CD14-positive monocyte (primary cell): ENCODE measurements around the gene VASH1. TPM values are rescaled to one million over a fixed set of nuclear protein-coding genes. Genes with fewer than 3 reads are reported as not detected.

ENCODE experiments used
- DNase-seq, 3 donors: peaks; one replicate each; pipeline ENCODE4 v3.0.0-alpha.2; 2011 to 2022
- H2AFZ ChIP-seq: 2 replicates; pipeline ENCODE4 v1.6.0; 2012; ENCODE audit warnings: mild to moderate bottlenecking, low read depth, low read length, inconsistent platforms; ENCODE audit not compliant: insufficient read depth, poor library complexity, severe bottlenecking
- H3K27ac ChIP-seq, 2 donors: 1 replicate in 1 of 2; 2 replicates in 1 of 2; pipeline ENCODE4 v1.5.1; 2012 to 2013; ENCODE audit warnings: low read length in 2 of 2, control low read depth in 1 of 2, inconsistent platforms in 1 of 2, low read depth in 1 of 2, mild to moderate bottlenecking in 1 of 2
- H3K27me3 ChIP-seq, 2 donors: one replicate each; pipeline versions ENCODE4 v1.6.0 to v1.6.1; 2011 to 2013; ENCODE audit warnings: low read length in 2 of 2; ENCODE audit not compliant: control insufficient read depth in 2 of 2, insufficient read depth in 2 of 2
- H3K36me3 ChIP-seq, 2 donors: replicated peaks in 1 of 2; 1 replicate in 1 of 2; 2 replicates in 1 of 2; pipeline versions ENCODE4 v1.5.1 to v1.6.1; 2012 to 2013; ENCODE audit warnings: low read length in 2 of 2, control low read depth in 1 of 2, inconsistent platforms in 1 of 2, mild to moderate bottlenecking in 1 of 2; ENCODE audit not compliant: insufficient read depth in 2 of 2, control insufficient read depth in 1 of 2
- H3K4me1 ChIP-seq, 2 donors: 1 replicate in 1 of 2; 2 replicates in 1 of 2; pipeline versions ENCODE4 v1.5.1 to v1.6.1; 2012 to 2013; ENCODE audit warnings: low read length in 2 of 2, control low read depth in 1 of 2, inconsistent platforms in 1 of 2, mild to moderate bottlenecking in 1 of 2, moderate library complexity in 1 of 2; ENCODE audit not compliant: insufficient read depth in 2 of 2, control insufficient read depth in 1 of 2
- H3K4me2 ChIP-seq: replicated peaks from 2 replicates; pipeline ENCODE3; 2012; ENCODE audit warnings: low read length, moderate library complexity, mild to moderate bottlenecking; ENCODE audit not compliant: poor library complexity, severe bottlenecking; ENCODE audit errors: extremely low read depth
- H3K4me3 ChIP-seq, 3 experiments: fragments of 200-600 bp in 1 of 3; sonication (generic) in 1 of 3; replicated peaks in 1 of 3; 1 replicate in 2 of 3; 2 replicates in 1 of 3; pipeline ENCODE4 v1.5.1; 2011 to 2013; ENCODE audit warnings: low read length in 3 of 3, mild to moderate bottlenecking in 3 of 3, control low read depth in 2 of 3, low read depth in 2 of 3, inconsistent platforms in 1 of 3, moderate library complexity in 1 of 3
- H3K79me2 ChIP-seq: 2 replicates; pipeline ENCODE4 v1.6.0; 2012; ENCODE audit warnings: mild to moderate bottlenecking, control low read depth, inconsistent platforms, low read length, moderate library complexity; ENCODE audit not compliant: insufficient read depth
- H3K9ac ChIP-seq: 2 replicates; pipeline ENCODE4 v1.6.0; 2017; ENCODE audit warnings: low read length, mild to moderate bottlenecking; ENCODE audit not compliant: insufficient read depth, poor library complexity, severe bottlenecking
- H3K9me3 ChIP-seq, 2 donors: replicated peaks in 1 of 2; 1 replicate in 1 of 2; 2 replicates in 1 of 2; pipeline versions ENCODE4 v1.5.1 to v1.6.1; 2012 to 2013; ENCODE audit warnings: low read length in 2 of 2, control low read depth in 1 of 2; ENCODE audit not compliant: control insufficient read depth in 1 of 2, insufficient read depth in 1 of 2
- H4K20me1 ChIP-seq: 2 replicates; pipeline ENCODE4 v1.6.0; 2012; ENCODE audit warnings: mild to moderate bottlenecking, low read length, control low read depth, moderate library complexity; ENCODE audit not compliant: insufficient read depth
- H3K27ac Mint-ChIP-seq, 7 donors: one replicate each; pipeline ENCODE4 v1.8.0; 2020; ENCODE audit warnings: mild to moderate bottlenecking in 7 of 7, mixed read lengths in 7 of 7, moderate library complexity in 6 of 7, inconsistent platforms in 2 of 7
- H3K27me3 Mint-ChIP-seq, 3 donors: one replicate each; pipeline ENCODE4 v1.8.0; 2021 to 2022; ENCODE audit warnings: low read depth in 3 of 3, mild to moderate bottlenecking in 3 of 3, mixed read lengths in 3 of 3, moderate library complexity in 3 of 3, inconsistent platforms in 1 of 3
- H3K36me3 Mint-ChIP-seq, 2 donors: one replicate each; pipeline ENCODE4 v1.8.0; 2020; ENCODE audit warnings: mixed read lengths in 2 of 2, inconsistent platforms in 1 of 2, mild to moderate bottlenecking in 1 of 2
- H3K4me1 Mint-ChIP-seq: one replicate; pipeline ENCODE4 v1.8.0; 2020; ENCODE audit warnings: mild to moderate bottlenecking, mixed read lengths
- H3K4me3 Mint-ChIP-seq, 2 donors: one replicate each; pipeline ENCODE4 v1.8.0; 2020; ENCODE audit warnings: mild to moderate bottlenecking in 2 of 2, mixed read lengths in 2 of 2, moderate library complexity in 1 of 2
- H3K9me3 Mint-ChIP-seq, 7 donors: one replicate each; pipeline ENCODE4 v1.8.0; 2020 to 2022; ENCODE audit warnings: mixed read lengths in 7 of 7, mild to moderate bottlenecking in 6 of 7, moderate library complexity in 6 of 7, inconsistent platforms in 2 of 7
- WGBS: methylation state at CpG from one replicate; pipeline ENCODE4 v1.1.5; 2013; ENCODE audit warnings: missing lambda C conversion rate; ENCODE audit not compliant: insufficient coverage; 5-methylcytosine and 5-hydroxymethylcytosine counted together
- intact Hi-C, 2 donors: fragments of 100-400 bp; cut with micrococcal nuclease; formaldehyde crosslinking; loops; one replicate each; pipeline versions ENCODE4 v1.15.0 to v1.15.1; 2023
- polyA plus RNA-seq, 3 donors: library from polyadenylated mRNA; depleted of rRNA in 1 of 3; unstranded in 2 of 3; stranded (reverse) in 1 of 3; fragments of 300-500 nt in 2 of 3; fragments of >200 nt in 1 of 3; fragmentation: Illumina TruSeq in 2 of 3; gene quantifications; 1 replicate in 2 of 3; 2 replicates in 1 of 3; pipeline ENCODE4 v1.2.3, GENCODE V29; 2012 to 2021
- TF ChIP-seq, protein P1 (sequence below): fragments of 200-600 bp; IDR thresholded peaks from one replicate; pipeline ENCODE4 v1.8.0; 2022; ENCODE audit warnings: antibody characterized with exemption, mild to moderate bottlenecking

Gene VASH1
- polyA plus RNA-seq, 3 donors: 2.5 to 10.5 (median 3.3) TPM

DNA sequence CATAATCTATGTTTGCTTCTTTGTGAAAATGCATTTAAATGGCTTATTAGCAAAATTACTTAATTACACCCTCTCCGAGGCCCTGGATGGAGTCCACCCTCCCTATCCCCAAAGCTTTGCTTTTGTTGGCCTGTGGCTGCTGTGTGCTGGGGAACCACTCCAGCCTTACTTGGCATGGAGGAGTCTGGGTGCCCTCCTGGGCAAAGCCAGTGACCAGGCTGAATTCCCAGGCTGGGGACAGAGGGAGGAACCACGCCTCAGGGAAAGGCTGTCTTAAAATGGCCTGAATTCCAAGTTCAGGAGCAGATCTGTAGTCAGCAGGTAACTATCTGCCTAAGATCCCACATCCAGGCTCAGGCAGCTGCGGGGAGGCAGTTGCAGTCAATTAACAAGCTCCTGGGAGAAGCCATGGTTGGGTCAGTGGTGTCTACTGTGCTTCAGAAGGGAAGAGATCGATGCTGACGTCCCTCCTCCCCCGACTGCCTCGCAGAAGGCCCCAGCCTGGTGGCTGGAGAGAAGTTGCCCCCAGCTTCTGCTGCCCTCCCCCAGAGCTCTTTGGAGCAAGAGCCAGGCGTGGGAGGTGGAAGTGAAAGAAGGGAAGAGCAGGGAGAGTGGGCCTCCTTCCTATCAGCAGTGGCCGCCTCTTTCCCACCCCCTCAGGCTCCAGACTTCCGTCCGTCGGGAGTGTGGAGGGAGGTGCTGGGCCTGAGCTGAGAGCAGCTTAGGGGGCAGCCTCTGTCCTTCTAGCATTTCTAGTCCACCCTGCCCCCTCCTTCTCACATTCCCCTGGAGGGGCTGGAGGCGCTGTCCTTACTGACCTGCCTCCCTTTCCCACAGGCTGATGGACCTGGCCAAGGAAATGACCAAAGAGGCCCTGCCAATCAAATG lies 11.3 kb downstream of the VASH1 start:
- whole genome bisulfite sequencing: 31% methylated on average over 7 of the region's 13 CpGs
- Mint-ChIP-seq H3K9me3 (peaks cover 0 to 2% (median 0%) of the 10 kb centered on the region in 7 donors), H3K27me3 (peaks cover 0 to 1% (median 0%) of the 10 kb centered on the region in 3 donors), H3K4me1 (peaks cover 82% of the 10 kb centered on the region), H3K27ac (peak overlapping the region; percentile 94 to 97 (median 96)), H3K36me3 (peaks cover 9 to 21% of the 10 kb centered on the region in 2 donors), H3K4me3 (peak overlapping the region; percentile 50 to 78)
- peak overlapping the region in 1 of 3 experiments; percentile 57 for H3K4me3 ChIP-seq
- peak; percentile 37 to 68 (median 45) for DNase-seq
- peaks cover 68 to 78% of the 10 kb centered on the region in 2 donors for H3K4me1 ChIP-seq
- H3K9me3 ChIP-seq: no peaks in the 10 kb centered on the region
- no peaks in the 10 kb centered on the region for H4K20me1 ChIP-seq
- H3K27me3 ChIP-seq: no peaks in the 10 kb centered on the region
- peak overlapping the region; percentile 67 for H2AFZ ChIP-seq
- H3K4me2 ChIP-seq: peak overlapping the region; percentile 65
- intact Hi-C loops: loop anchor here in 1 of 2 donors (5.0 kb wide), 1 partner anchor 50 kb away; no protein-coding TSS in a partner anchor
- H3K79me2 ChIP-seq: no peaks in the 10 kb centered on the region
- peak overlapping the region; percentile 55 for H3K9ac ChIP-seq
- H3K27ac ChIP-seq: peak overlapping the region; percentile 73 to 95
- TF ChIP-seq, protein P1, sequence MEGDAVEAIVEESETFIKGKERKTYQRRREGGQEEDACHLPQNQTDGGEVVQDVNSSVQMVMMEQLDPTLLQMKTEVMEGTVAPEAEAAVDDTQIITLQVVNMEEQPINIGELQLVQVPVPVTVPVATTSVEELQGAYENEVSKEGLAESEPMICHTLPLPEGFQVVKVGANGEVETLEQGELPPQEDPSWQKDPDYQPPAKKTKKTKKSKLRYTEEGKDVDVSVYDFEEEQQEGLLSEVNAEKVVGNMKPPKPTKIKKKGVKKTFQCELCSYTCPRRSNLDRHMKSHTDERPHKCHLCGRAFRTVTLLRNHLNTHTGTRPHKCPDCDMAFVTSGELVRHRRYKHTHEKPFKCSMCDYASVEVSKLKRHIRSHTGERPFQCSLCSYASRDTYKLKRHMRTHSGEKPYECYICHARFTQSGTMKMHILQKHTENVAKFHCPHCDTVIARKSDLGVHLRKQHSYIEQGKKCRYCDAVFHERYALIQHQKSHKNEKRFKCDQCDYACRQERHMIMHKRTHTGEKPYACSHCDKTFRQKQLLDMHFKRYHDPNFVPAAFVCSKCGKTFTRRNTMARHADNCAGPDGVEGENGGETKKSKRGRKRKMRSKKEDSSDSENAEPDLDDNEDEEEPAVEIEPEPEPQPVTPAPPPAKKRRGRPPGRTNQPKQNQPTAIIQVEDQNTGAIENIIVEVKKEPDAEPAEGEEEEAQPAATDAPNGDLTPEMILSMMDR: no peak
- no peaks in the 10 kb centered on the region for H3K36me3 ChIP-seq

DNA sequence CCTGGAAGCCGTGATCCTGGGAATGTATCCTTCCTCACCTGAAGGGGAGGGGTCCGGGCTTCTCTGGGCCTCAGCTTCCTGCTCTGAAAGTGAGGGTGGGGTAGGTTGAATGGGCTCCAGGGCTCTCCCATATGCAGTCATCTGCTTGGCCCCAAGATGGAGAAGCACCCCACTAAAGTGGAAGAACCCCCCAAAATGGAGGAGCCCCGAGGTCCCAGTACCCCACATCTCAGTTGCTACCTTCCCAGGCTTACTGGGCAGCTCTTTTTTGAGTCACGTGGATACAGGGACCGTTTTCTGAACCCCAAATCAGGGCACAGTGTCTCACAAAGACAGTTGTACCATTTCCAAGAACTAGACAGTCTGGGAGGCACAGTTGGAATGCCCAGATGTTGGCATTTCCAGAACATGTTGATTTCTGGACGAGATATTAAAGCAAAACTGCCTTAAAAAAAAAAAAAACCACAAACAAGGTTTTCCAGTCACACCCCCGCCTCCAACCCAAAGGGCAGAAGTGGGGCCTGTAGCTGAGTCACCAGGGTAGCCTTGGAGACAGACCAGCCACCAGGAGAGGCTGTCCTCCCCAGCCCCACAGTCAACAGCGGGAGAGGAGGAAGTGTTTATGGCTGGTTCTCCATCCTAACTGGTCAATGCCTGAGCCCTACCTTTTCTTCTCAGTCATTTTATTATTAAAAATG lies 12.1 kb downstream of the VASH1 start:
- Histone ChIP-seq H3K4me1 (peaks cover 62 to 77% of the 10 kb centered on the region in 2 donors), H3K36me3 (no peaks in the 10 kb centered on the region), H3K79me2 (no peaks in the 10 kb centered on the region), H3K27ac (peak overlapping the region; percentile 73 to 95), H3K9me3 (no peaks in the 10 kb centered on the region), H2AFZ (peak overlapping the region; percentile 67), H3K27me3 (no peaks in the 10 kb centered on the region), H4K20me1 (no peaks in the 10 kb centered on the region), H3K4me2 (peak overlapping the region; percentile 65), H3K9ac (peak overlapping the region; percentile 55), H3K4me3 (peak overlapping the region in 1 of 3 experiments; percentile 57)
- H3K27me3 Mint-ChIP-seq: peaks cover 0 to 1% (median 0%) of the 10 kb centered on the region in 3 donors
- peaks cover 77% of the 10 kb centered on the region for H3K4me1 Mint-ChIP-seq
- peaks cover 9 to 23% of the 10 kb centered on the region in 2 donors for H3K36me3 Mint-ChIP-seq
- peak overlapping the region; percentile 50 to 78 for H3K4me3 Mint-ChIP-seq
- H3K27ac Mint-ChIP-seq: peak overlapping the region; percentile 94 to 97 (median 96)
- TF ChIP-seq, protein P1: no peak
- WGBS: 14% methylated on average over 3 of the region's 8 CpGs
- intact Hi-C loops: loop anchor here in 1 of 2 donors (5.0 kb wide), 1 partner anchor 51 kb away; no protein-coding TSS in a partner anchor
- H3K9me3 Mint-ChIP-seq: peaks cover 0 to 2% (median 0%) of the 10 kb centered on the region in 7 donors
- DNase-seq: peak; percentile 91 to 97 (median 93)
